BE2C (cell line): ENCODE results near the gene ATP6V1E1.

Experiments
- DNase-seq: peaks from one replicate; pipeline ENCODE4 v3.0.0-alpha.2; 2020
- H3K27me3 ChIP-seq: fragments of 250-450 bp; sonication (Bioruptor Pico); 2 replicates; pipeline ENCODE4 v1.5.1; 2020; ENCODE audit warnings: mild to moderate bottlenecking
- H3K36me3 ChIP-seq: fragments of 250-450 bp; sonication (Bioruptor Pico); 2 replicates; pipeline ENCODE4 v1.5.1; 2020; ENCODE audit warnings: mild to moderate bottlenecking
- H3K4me1 ChIP-seq: fragments of 250-450 bp; sonication (Bioruptor Pico); 2 replicates; pipeline ENCODE4 v1.5.1; 2020
- H3K4me3 ChIP-seq: 2 replicates; pipeline ENCODE4 v1.5.1; 2011; ENCODE audit warnings: low read depth, low read length
- H3K9me3 ChIP-seq: fragments of 250-450 bp; sonication (Bioruptor Pico); 2 replicates; pipeline ENCODE4 v1.5.1; 2020
- TF ChIP-seq, protein P1 (sequence below): IDR thresholded peaks from 2 replicates; pipeline ENCODE4 v1.5.1; 2012; ENCODE audit warnings: mild to moderate bottlenecking, low read depth, low read length

The ATP6V1E1 gene

DNA sequence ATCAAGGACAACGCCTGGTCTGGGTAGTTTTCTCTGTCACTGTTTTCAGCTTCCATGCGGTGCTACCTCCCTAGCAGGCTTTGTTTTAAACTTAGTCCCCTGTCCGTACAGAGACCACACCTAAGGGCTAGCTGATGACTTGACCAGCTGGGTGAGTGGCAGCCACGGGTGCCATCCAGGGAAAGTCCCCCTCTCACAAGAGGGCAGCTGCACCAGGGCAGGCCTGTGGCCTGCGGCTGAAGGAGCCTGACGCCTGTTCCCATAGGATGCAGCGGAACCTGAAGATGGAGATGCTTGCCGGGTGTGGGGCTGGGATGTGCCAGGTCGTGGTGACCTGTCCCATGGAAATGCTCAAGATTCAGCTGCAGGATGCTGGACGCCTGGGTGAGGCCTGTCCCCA is 45.4 kb downstream of the ATP6V1E1 start:
- H3K4me3 ChIP-seq, result no peak overlapping the region
- H3K4me1 ChIP-seq, result no peaks in the 10 kb centered on the region
- DNase-seq, result no peak
- no peaks in the 10 kb centered on the region for H3K9me3 ChIP-seq
- no peaks in the 10 kb centered on the region for H3K27me3 ChIP-seq
- no peaks in the 10 kb centered on the region for H3K36me3 ChIP-seq
- TF ChIP-seq, protein P1, sequence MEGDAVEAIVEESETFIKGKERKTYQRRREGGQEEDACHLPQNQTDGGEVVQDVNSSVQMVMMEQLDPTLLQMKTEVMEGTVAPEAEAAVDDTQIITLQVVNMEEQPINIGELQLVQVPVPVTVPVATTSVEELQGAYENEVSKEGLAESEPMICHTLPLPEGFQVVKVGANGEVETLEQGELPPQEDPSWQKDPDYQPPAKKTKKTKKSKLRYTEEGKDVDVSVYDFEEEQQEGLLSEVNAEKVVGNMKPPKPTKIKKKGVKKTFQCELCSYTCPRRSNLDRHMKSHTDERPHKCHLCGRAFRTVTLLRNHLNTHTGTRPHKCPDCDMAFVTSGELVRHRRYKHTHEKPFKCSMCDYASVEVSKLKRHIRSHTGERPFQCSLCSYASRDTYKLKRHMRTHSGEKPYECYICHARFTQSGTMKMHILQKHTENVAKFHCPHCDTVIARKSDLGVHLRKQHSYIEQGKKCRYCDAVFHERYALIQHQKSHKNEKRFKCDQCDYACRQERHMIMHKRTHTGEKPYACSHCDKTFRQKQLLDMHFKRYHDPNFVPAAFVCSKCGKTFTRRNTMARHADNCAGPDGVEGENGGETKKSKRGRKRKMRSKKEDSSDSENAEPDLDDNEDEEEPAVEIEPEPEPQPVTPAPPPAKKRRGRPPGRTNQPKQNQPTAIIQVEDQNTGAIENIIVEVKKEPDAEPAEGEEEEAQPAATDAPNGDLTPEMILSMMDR, result no peak

DNA sequence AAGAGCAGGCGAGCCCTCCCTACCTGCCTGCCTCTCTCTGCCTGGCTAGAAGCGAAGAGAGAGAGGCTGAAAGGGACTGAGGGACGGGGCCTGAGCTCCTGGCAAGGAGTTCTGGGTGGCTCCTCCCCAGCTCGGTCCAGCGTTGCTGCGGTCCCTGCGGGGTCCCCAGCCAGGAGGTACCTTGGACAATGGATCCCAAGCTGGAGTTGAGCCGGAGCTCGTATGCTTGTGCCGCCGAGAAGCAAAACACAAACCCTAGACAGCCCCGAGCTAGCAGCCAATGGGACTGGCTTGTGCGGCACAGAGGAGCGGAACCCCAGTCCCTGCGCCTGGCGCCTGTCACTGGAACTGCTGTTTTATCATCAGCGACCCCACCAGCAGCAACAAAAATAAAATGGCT is 46.9 kb downstream of the ATP6V1E1 start:
- Histone ChIP-seq H3K36me3 (no peaks in the 10 kb centered on the region), H3K4me1 (no peaks in the 10 kb centered on the region), H3K9me3 (no peaks in the 10 kb centered on the region), H3K4me3 (no peak overlapping the region), H3K27me3 (no peaks in the 10 kb centered on the region)
- DNase-seq, result no peak
- TF ChIP-seq, protein P1, result no peak

DNA sequence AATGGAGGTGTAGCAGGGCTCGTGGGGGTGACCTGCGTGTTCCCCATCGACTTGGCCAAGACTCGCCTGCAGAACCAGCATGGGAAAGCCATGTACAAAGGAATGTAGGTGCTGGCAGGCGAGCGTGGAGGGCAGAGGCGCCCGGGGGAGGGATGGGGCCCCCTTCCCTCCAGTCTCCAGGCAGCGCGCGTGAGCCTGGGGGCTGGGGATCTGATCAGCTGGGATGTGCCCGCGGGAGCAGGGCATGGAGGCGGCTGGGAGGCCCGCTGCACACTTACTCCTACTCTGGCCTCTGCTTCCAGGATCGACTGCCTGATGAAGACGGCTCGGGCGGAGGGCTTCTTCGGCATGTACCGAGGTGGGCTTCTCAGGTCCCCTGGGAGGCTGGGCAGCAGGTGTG is 47.5 kb downstream of the ATP6V1E1 start:
- Histone ChIP-seq H3K27me3 (no peaks in the 10 kb centered on the region), H3K36me3 (no peaks in the 10 kb centered on the region), H3K9me3 (no peaks in the 10 kb centered on the region), H3K4me3 (no peak overlapping the region), H3K4me1 (no peaks in the 10 kb centered on the region)
- TF ChIP-seq, protein P1, result no peak
- no peak for DNase-seq

DNA sequence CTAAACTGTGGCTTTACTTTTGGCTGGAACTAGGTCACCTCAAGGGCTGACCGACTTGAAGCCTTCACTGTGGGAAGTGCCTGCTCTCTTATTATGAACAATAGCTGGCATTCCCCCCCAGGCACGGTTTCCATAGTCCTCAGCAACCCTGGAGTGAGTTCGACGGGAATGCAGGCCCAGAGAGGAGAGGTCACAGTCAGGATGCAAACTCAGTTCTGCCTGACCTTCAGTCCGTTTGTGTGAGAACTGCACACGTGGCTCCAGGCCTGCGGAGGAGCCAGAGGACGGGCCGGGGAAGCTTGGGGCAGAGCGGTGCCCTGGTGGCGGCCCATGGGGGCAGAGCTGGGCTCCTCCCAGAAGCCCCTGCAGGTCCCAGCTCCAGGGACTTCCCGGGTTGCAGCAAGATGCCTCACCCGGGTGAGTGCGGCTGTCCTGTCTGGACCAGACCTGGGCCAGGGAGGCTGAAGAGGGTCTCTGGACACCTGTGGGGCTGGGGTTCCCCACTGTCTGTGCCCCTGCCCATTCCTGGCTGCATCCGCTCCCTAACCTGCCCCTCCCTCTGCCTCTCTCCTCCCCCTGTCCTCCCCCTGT is 48.0 kb downstream of the ATP6V1E1 start:
- H3K36me3 ChIP-seq, result no peaks in the 10 kb centered on the region
- no peak for DNase-seq
- H3K4me3 ChIP-seq, result no peak overlapping the region
- H3K4me1 ChIP-seq, result no peaks in the 10 kb centered on the region
- H3K9me3 ChIP-seq, result no peaks in the 10 kb centered on the region
- no peaks in the 10 kb centered on the region for H3K27me3 ChIP-seq
- TF ChIP-seq, protein P1, result no peak

DNA sequence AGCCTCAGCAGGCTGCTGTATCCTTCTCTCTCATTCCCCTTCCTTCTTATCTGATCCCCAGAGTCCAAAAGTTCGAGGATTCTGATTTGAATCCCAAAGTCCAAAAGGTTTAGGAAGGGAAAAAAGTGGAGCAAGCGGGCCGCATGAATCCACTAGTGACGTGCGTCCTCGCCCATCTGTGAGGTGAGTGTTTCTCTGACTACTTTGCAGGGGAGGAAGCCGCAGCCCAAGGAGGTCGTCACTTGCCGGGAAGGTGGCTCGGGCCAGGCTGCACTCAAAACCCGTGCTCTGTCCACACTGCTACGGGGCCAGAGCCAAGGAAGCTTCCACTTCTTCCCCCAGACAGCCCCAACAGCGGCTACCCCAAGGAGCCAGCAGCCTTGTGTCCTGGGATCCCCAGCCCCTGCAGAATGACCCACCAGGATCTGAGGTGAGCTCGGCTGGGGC is 49.0 kb downstream of the ATP6V1E1 start:
- Histone ChIP-seq H3K4me3 (no peak overlapping the region), H3K36me3 (no peaks in the 10 kb centered on the region), H3K9me3 (no peaks in the 10 kb centered on the region), H3K4me1 (no peaks in the 10 kb centered on the region), H3K27me3 (no peaks in the 10 kb centered on the region)
- DNase-seq, result no peak
- TF ChIP-seq, protein P1, result no peak

DNA sequence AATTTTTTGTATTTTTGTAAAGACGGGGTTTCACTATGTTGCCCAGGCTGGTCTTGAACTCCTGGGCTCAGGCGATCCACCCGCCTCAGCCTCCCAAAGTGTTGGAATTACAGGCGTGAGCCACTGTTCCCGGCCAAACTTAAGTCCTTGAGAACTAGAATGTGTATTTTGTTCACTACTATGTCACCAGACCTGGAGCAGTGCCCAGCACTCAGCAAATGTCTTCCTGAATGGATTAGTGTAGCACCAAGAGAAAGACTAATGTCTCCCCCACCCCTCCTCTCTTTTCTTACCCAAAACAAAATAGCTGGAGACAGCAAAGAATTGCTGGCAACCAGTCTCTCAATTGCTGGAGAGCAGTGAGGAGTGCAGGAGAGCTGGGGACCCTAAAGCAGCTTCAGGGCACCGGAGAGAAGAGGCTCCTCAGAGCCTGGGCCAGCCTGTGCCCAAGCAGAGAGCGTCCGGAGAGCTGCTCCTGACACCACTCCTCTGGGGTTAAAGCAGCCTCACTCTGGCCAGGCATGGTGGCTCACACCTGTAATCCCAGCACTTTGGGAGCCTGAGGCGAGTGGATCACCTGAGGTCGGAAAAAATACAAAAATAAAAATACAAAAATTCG is 50.3 kb downstream of the ATP6V1E1 start:
- Histone ChIP-seq H3K4me1 (no peaks in the 10 kb centered on the region), H3K4me3 (no peak overlapping the region), H3K27me3 (no peaks in the 10 kb centered on the region), H3K9me3 (no peaks in the 10 kb centered on the region), H3K36me3 (no peaks in the 10 kb centered on the region)
- no peak for DNase-seq
- TF ChIP-seq, protein P1, result no peak
